GM21526 (cell line): ENCODE data around the gene SOCS2.
"Not testable (repeated sequence)": the region's sequence is repeated elsewhere in the genome, so short reads cannot be mapped to it uniquely, and the experiment has no call there.

ENCODE experiments used
- ATAC-seq: cut with Tn5 transposase; IDR thresholded peaks from one replicate; pipeline ENCODE4 v1.9.1; 2021; ENCODE audit warnings: moderate library complexity; ENCODE audit not compliant: unreplicated experiment, low FRiP score

Gene SOCS2, protein sequence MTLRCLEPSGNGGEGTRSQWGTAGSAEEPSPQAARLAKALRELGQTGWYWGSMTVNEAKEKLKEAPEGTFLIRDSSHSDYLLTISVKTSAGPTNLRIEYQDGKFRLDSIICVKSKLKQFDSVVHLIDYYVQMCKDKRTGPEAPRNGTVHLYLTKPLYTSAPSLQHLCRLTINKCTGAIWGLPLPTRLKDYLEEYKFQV

DNA sequence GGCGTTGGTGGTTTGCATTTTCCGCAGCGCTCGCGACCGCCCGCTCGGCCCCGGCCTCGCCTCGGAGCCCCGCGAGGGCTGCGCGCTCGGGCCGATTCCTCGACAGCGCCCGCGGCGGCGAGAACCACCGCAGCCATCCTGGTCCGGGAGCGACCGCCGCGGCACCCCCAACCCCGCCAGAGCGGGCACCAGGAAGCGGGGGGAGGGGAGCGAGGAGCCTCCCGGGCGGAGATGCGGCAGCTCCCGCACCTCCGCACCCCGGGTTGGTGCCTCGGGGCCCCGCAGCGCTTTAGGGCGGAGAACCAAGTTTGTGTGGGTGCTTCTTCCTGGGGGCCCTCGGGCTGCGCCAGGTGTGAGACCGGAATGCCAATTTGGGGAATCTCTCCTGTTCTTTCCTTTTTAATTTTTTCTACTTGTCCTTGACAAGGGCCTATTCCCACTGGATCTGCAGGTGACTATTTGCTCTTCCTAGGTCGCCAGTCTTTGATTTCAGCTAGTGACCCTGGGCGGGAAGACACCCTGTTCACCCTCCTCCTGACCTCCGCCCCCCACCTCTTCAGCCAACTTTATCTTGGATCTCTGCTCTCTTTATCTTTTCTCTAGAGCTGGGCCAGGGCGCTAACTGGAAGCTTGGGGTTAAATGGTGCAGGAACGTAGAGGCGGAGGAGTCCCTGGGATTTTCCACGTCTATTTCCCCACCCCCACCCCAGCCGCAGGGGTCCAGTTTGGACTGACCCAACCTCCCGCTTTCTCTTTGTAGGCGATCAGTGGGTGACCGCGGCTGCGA, at the start of gene SOCS2:
TSS of gene SOCS2 (plus strand) at position 751 of the 787 bp plus-strand sequence. CDS start 223 bp downstream, outside the sequence.
- ATAC-seq: no peak

DNA sequence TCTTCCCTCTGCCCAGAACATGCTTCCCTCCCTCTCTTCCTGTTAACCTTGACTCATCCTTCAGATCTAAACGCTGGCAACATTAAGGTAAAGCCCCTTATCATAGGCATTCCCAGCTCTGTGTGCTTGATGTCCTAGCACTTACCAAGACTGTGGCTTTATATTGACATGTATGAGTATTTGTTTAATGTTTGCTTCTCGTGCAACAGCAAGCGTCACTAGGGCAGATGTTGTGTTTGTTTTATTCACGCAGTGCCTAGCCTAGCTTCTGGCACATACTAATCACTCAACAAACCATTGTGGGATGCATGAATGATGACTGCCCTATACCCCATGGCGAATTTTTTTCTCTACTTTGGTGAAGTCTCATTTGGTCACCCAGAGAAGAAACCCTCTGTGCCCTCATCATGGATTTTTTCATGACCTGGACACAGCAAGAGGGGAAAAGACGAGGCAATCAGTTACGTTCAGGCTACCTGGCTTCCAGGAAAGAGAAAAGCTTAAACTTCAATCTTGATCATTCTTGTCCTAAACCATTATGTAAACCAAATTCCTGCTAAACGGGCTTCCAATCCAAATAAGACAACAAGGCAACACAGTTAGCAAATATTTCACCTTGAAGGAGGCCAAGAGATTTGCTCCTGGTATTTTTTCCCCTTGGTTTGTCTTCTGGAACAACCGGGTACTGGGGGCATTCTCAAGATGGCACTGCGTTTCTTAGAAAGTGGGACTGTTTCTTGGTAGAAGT, 47.9 kb upstream of the SOCS2 start:
- no peak for ATAC-seq

DNA sequence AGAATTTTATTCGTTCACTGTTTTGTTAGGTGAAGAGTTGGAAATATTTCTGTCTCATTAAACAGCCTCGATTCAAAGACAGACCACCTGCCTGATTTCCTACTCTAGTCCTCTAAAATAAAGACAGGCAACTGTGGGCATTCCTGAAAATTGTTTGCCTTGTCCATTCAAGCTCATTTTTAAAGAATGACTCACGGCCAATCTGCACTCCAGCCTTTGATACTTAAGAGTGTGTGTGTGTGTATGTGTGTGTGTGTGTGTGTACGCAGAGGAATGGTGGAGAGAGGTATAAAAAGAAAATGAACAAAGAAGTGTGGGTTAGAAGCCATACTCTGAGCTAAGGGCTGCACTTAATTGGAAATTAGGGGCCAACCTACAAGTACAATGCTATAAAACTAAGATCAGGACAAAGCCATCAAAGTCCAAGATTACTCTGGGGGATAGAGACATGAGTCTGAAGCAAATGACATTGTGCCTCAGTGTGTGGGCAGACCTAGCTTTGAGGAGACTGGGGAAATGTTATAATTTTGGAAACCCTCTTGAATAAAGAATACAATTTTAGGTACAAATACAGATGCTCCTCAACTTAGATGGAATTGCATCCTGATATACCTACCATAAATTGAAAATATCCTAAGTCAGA, 45.6 kb upstream of the SOCS2 start:
- no peak for ATAC-seq

DNA sequence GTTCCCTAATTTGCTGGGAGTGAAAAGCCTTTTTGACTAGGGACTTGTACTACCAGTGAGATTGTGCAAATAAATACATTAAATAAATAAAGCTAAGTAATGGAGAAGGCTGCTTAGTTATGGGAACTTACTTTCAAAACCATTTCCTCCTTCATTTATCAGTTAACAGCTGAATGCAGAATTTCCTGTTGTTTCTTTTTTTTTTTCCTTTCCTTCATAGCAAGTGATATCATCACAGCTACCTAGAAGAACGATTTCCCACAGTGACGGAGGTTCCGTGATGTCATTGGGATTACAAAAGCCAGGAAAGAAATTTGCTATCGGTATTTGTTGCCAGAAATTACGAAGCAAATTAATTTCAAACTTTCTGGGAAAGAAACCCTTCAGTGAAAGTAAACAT, 42.1 kb upstream of the SOCS2 start:
- no peak for ATAC-seq

DNA sequence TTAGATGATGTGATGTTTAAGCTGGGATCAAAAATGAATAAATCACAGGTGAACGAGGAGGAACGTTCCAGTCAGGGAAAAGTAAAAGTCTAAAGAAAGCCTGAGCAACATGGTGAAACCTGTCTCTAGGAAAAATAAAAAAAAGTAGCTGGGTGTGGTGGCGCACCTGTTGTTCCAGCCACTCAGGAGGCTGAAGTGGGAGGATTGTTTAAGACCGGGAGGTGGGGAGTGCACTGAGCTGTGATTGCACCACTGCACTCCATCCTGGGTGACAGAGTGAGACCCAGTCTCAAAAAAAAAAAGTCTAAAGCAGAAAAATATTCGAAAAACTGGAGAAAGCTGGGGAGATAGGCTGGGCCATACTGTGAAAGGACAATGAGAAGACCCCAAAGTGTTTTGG, 39.2 kb upstream of the SOCS2 start:
- ATAC-seq: no peak

DNA sequence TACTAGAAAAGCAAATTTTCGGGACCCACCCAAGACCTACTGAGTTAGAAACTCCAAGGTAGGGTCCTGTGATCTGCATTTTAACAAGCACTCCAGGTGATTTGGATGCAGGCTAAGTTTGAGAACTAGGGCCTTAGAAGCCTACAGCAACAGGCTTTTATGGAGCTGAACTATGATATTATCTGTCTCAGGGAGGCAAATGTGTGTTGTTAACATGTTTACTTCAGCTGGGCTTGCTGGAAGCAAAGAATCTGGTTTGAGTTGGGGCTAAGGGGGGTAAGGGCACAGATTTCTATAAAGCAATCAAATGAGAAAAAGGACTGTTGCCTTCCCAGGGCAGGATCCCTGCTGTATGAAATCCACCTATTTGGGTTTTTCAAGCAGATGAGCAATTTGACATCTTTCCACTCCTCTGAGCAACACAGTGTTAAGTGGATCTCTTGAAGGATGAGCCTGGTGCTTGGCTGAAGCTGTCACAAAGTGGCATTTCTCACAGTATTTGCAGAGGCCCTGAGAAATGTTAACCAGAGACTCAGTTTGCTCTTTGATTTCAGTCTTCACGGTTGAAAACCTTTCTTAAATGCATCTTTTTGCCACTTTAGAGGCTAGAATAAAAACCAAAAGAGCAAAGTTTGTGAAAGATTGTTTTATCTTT, 36.2 kb upstream of the SOCS2 start:
- no peak for ATAC-seq

DNA sequence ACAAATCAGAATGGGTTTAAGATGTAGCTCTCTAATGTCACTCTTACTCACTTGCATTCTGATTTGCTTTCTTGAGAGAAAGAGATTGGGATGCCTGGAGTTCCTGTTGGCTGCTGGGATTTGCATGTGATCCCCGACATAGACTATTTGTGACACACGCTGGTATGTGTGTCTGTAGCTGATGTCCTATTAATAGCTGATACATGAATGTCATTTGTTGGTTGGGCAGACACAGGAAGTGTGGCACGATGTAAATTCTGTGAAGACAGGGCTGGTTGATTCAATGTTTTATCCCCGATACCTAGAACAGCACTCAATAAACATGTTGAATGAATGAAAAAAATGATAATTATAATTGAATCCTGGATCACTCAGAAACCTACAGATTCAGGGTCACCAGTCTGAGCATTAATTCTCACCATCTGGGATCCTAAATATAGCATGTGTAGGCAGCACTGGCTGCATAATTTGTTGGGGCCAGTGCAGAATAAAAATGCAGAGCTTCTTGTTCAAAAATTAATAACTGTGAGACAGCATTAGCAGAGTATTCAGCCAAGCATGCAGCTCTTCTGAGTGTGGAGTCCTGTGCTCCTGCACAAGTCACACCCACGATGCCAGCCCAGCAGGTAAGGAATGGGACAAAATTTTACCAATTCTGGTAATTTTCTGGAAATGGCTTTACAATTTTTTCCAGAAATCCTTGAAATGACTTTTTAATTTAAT, 35.5 kb upstream of the SOCS2 start:
- ATAC-seq: no peak

DNA sequence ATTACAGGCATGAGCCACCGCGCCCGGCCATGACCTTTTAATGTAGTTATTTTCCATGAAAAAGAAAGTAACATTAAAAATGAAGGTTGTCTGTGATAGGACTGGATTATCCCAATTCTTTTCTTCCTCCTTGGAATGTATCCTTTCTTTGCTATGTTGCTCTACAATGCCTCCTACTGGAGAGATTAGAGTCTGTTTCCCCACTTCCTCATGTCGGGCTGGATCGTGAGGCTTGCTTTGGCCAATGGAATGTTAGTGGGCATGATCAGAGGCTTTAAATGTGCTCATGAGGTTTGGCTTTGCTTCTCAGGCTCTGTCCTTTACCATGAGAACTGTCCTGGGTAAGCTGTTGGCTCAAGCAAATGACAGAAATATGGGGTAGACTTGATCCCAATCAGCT, 34.7 kb upstream of the SOCS2 start:
- ATAC-seq: no peak

DNA sequence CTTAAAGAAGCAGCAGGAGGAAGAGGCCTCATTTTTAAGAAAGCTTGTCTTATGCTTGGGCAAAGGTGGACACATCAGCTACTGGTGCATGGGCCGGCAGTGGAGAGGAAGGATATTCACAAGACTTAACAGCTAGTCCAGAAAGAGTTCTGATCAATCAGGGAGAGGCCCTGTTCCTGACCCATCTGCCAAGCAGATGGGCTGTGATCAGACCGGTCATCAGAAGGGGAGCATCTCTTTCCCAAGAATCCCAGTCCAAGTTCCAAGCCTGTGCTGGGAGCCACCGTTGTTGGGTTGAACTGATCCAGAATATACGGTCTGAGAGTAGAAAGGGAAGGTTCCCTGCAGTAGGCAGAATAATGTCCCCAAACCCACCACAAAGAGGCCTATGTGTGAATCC, 32.7 kb upstream of the SOCS2 start:
- no peak for ATAC-seq

DNA sequence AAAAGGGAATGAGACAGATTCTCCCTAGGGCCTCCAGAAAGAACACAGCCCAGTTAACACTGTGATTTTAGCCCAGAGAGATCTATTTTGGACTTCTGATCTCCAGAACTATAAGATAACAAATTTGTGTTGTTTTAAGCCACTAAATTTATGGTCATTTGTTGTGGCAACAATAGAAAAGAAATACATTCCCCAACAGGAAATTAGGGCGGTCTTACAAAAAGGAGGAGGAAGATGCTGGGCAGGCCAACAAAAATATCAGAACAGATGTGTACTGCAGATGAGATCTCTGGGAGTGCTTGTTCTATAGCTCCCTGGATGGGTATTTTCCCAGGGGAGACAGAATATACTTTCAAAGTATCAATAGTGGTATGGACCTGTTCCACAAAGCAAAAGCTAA, 32.0 kb upstream of the SOCS2 start:
- no peak for ATAC-seq

DNA sequence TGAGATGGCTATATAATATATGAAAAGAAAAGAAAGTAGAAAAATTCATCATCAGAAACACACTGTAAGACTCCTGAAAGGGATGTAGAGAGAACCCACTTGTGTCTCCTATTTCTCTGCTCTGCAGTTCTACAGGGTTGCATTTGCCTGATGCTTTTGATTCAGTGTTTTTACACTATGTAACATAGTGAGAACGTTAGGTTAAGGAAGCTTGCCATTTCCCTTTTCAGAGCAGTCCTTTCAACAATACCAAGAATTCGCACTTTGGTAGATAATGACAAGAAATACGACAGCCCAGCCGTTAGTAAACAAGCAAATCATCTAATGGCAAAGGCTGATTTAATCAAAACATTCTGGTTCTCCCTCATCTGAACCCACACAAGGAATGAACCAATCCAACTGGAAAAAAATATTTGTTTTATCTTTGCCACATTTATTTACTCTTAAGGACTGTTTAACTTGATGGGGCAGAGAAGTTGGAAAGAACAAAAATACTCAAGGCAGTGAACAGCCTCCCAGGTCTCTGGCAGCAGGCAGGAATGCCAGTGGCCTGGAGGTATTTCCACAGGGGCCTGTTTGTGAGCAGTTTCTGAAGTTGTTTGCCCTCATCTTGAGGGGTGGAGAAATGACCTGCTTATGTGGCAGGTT, 30.8 kb upstream of the SOCS2 start:
- no peak for ATAC-seq

DNA sequence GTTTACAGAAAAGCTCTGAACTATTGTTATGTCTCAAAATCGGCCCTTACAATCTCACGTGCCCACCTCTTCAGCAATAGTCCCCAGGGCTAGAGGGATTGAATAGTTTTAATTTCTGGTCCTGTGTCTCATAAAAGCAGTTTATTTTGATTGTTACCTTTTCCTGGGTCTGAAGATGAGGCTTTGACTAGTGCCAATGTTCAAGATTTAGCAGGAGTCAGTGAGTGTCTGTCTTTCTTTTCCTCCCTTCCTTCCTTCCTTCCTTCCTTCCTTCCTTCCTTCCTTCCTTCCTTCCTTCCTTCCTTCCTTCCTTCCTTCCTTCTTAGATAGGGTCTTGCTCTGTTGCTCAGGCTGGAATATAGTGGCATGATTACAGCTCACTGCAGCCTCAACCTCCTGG, 24.7 kb upstream of the SOCS2 start:
- ATAC-seq: no peak

DNA sequence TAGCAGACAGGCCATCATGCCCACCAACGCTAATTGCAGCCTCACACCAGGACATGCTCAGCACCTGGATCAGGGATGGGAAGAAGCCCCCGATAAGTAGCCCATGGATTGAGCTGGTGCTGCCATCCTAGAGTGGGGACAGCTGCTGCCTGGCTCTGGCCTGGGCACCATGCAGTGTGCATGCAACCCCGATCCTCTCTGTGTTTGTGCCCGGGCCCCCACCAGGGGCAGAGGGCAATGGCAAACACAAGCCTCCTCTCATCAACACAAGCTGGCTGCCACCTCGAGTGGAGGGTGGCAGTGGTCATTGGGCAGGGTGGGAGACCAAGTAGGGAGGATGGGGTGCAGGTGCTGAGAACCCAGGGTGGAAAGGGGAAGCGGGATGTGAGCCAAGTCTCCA, 23.3 kb upstream of the SOCS2 start:
- ATAC-seq: no peak

DNA sequence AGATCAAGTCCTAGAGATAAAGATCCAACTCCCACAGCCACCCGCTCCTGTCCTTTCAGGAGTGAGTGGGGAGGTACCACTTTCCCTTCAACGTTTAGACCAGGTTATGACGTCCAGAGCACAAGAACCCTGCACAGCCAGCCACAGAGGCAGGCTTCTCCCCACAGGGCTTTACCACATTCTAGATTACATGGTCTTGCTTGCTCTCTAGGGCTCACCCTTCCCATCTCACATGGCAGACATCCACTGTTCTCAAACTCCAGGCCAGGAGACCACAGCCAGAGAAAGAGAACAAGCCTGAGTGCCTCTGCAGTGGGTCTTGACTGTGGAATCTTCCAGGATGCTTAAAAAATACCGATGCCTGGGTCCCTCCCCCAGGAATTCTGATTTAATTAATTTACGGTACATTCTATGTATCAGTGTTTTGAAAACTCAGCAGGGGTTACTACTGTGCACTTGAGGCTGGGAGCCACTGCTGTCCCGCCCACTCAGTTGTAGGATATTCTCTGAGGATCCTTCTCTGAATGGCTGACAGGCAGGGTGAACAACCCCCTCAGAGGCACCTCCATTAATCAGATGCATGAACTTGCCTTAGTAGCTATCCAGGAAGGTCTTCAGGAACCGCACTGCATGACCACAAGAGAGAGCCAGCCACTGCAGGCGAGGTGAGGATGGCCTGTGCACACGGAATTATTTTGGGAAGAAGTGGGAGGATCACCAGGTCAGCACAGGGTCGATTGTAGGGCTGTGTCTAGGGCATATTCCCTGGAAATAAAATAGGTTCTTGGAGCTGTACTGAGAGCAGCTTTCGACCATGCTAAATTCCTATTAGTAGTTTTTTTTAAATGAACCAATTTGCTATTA, 21.5 kb upstream of the SOCS2 start:
- no peak for ATAC-seq

DNA sequence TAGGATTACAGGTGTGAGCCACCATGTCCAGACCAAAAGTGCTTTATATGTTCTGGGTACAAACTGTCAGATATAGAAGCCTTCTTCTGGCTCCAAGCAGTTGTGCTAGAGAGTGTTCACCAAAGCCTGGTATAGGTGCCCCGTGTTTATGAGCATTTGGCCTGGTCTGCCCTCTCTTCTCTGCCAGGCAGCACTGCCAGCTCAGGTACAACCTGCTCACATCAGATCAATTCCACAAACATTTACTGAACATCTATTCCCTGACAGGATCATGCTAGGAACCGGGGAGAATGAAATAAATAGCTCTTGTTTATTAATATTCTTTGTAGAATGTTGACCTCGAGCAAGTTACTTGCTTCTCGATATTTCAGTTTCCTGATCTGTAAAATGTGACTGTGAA, 20.0 kb upstream of the SOCS2 start:
- no peak for ATAC-seq

DNA sequence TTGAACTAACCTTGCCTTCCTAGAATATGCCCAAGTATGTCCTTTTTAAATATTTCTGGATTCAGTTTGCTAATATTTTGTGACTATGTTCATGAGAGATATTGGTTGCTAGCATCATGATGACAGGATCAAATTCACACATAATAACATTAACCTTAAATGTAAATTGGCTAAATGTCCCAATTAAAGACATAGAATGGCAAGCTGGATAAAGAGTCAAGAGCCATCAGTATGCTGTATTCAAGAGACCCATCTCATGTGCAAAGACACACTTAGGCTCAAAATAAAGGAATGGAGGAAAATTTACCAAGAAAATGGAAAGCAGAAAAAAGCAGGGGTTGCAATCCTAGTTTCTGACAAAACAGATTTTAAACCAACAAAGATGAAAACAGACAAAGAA, 14.6 kb upstream of the SOCS2 start:
- ATAC-seq: not testable (repeated sequence)

DNA sequence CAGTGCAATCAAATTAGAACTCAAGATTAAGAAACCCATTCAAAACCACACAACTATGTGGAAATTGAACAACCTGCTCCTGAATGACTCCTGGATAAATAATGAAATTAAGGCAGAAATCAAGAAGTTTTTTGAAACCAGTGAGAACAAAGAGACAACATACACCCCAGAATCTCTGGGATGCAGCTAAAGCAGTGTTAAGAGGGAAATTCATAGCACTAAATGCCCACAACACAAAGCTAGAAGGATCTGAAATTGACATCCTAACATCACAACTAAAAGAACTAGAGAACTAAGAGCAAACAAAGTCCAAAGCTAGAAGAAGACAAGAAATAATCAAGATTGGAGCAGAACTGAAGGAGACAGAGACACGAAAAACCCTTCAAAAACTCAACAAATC, 13.8 kb upstream of the SOCS2 start:
- not testable (repeated sequence) for ATAC-seq

DNA sequence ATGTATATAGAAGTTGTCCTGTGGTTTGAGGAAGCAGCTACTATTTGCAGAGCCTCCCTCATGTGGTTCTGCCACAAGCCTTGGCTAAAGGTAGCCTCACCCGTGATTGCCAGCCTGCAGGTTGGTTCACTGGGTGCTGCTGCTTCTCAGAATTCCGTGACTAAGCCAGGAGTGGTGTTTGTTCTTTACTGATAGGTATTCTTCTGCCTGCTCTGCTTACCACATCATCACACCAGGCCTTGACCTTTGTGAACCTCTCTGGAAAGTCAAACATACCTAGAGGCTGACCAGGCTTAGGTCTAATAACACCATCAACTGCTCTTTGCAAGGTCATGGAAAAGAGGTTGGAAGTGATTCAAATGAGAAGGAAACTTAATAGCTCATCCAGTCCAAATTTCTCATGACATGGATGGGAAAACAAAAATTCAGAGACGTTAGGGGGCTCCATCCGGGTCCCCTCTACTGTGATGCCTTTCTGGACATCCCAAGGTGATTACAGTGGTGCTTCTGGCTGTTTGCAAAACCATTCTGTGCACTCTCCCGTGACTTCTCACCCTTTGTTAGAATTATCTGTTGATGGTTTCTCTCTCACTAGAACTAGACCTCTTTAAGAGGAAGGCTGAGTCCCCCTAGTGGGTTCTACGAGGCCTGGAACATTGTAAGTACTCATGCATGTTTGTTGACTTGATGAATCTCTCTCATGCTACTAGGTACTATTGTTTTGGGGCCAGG, 8.5 kb upstream of the SOCS2 start:
- ATAC-seq: no peak
